Measurements from ENCODE around the gene PSMD8.
"Not testable (repeated sequence)": the region's sequence is repeated elsewhere in the genome, so short reads cannot be mapped to it uniquely, and the experiment has no call there.

PSMD8 gene

GRCh38 chr19:38411041-38411712, 36.8 kb downstream of the PSMD8 start:
- DNase-seq (ENCODE audit: low read depth), result no peak

- DNase-seq (ENCODE audit: low read depth), result not testable (repeated sequence)
These were observed 37.5 kb downstream of the PSMD8 start for GRCh38 chr19:38411898-38412297.

- DNase-seq (ENCODE audit: low read depth), result no peak
These were observed 38.1 kb downstream of the PSMD8 start for GRCh38 chr19:38412491-38412890.

GRCh38 chr19:38412961-38413360, 38.6 kb downstream of the PSMD8 start:
- no peak for DNase-seq (ENCODE audit: low read depth)

GRCh38 chr19:38413416-38413815, 39.0 kb downstream of the PSMD8 start:
- no peak for DNase-seq (ENCODE audit: low read depth)

GRCh38 chr19:38417146-38417543, 42.8 kb downstream of the PSMD8 start:
- no peak for DNase-seq (ENCODE audit: low read depth)

- no peak for DNase-seq (ENCODE audit: low read depth)
These were observed 43.5 kb downstream of the PSMD8 start for GRCh38 chr19:38417544-38418506.

GRCh38 chr19:38420935-38421334, 46.6 kb downstream of the PSMD8 start:
- no peak for DNase-seq (ENCODE audit: low read depth)

GRCh38 chr19:38421856-38422255, 47.5 kb downstream of the PSMD8 start:
- DNase-seq (ENCODE audit: low read depth), result no peak

- no peak for DNase-seq (ENCODE audit: low read depth)
These were observed 48.1 kb downstream of the PSMD8 start for GRCh38 chr19:38422438-38422837.

GRCh38 chr19:38424272-38424671, 49.9 kb downstream of the PSMD8 start:
- DNase-seq (ENCODE audit: low read depth), result no peak

- DNase-seq (ENCODE audit: low read depth), result no peak
These were observed 50.9 kb downstream of the PSMD8 start for GRCh38 chr19:38425222-38425809.

GRCh38 chr19:38425810-38426466, 51.6 kb downstream of the PSMD8 start, which contains the start of gene RASGRP4:
RASGRP4 (minus strand) TSS chr19:38426219; CDS start chr19:38426091, 128 bp downstream.
- DNase-seq (ENCODE audit: low read depth), result no peak

GRCh38 chr19:38427035-38427677, 52.8 kb downstream of the PSMD8 start:
- DNase-seq (ENCODE audit: low read depth), result not testable (repeated sequence)

- DNase-seq (ENCODE audit: low read depth), result no peak
These were observed 54.9 kb downstream of the PSMD8 start for GRCh38 chr19:38429055-38429810.

GRCh38 chr19:38429811-38430156, 55.4 kb downstream of the PSMD8 start:
- no peak for DNase-seq (ENCODE audit: low read depth)

- DNase-seq (ENCODE audit: low read depth), result no peak
These were observed 56.6 kb downstream of the PSMD8 start for GRCh38 chr19:38430931-38431330.

GRCh38 chr19:38433268-38433733, 58.9 kb downstream of the PSMD8 start, which contains the start of gene RYR1:
RYR1 (plus strand) TSS chr19:38433691; CDS start chr19:38433830, 139 bp downstream.
- DNase-seq (ENCODE audit: low read depth), result no peak
